Stimulated activated CD8-positive, alpha-beta memory T cell treated with anti-CD3 and anti-CD28 coated beads, Interleukin-12 subunit alpha, Interleukin-12 subunit beta, amount 100 ng/mL, for 1 hour (primary cell): ENCODE data around the gene SLC5A2.
"Not testable (repeated sequence)": the region's sequence is repeated elsewhere in the genome, so short reads cannot be mapped to it uniquely, and the experiment has no call there.

ENCODE experiments used
- DNase-seq: peaks from one replicate; pipeline ENCODE4 v3.0.0-alpha.2; 2020; ENCODE audit warnings: low read depth

Gene SLC5A2

GRCh38 chr16:31529108-31529936 lies 46.4 kb downstream of the SLC5A2 start:
- DNase-seq, result no peak

- DNase-seq, result no peak
These were observed 47.0 kb downstream of the SLC5A2 start for GRCh38 chr16:31529937-31530312.

GRCh38 chr16:31530405-31530804 lies 47.5 kb downstream of the SLC5A2 start:
- no peak for DNase-seq

- no peak for DNase-seq
These were observed 48.2 kb downstream of the SLC5A2 start for GRCh38 chr16:31531096-31531495.

DNA sequence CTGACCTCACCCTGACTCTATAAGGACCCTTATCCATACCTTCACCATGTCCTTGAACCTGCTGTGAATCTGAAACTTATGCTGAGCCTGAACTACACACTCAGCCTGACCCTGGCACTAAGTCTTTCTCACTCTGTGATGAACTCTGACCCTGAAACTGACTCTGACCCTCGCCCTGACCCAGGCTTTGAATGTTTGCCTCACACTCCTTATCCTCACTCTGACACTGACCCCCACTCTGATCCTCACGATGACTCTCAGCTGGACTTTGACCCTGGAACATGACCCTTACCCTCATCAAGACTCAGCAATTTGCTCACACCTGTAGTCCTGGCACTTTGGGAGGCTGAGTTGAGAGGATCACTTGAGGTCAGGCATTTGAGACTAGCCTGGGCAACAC lies 49.2 kb downstream of the SLC5A2 start:
- DNase-seq, result no peak

DNA sequence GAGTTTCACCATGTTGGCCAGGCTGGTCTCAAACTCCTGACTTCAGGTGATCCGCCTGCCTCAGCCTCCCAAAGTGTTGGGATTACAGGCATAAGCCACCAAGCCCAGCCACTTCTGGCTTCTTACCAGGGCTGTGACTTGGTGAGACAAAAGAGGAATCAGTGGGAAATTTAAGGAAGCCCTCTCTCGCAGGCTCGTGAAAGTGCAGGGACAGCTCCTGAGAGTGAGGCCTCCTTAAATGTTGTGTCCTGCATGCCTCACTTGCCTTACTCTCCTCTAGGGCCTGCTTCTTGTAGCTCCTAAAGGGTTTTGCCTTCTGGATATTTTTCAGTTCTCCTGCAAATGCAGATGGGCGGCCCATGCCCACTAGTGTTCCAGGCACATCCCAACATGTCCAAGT lies 50.0 kb downstream of the SLC5A2 start:
- DNase-seq, result no peak

DNA sequence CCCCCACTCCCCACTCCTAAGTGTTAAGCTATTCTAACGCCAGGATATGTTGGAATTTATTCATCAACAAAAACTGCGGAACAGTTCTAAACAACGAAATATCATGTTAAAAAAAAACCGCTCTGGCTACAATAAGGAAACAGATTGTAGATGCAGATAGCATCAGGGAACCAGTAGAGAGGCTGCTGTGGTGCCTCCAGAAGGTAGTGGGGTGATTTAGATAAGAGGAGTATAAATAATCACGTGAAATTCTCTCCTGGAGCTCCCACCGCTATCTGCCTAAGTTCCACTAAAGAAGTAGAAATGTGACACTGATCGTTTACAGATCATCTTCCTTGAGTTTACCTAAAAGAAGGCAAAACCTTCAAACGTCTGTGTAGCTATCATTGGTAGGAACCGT lies 52.8 kb downstream of the SLC5A2 start:
- DNase-seq, result no peak

GRCh38 chr16:31536804-31537361 lies 54.0 kb downstream of the SLC5A2 start:
- DNase-seq, result no peak

DNA sequence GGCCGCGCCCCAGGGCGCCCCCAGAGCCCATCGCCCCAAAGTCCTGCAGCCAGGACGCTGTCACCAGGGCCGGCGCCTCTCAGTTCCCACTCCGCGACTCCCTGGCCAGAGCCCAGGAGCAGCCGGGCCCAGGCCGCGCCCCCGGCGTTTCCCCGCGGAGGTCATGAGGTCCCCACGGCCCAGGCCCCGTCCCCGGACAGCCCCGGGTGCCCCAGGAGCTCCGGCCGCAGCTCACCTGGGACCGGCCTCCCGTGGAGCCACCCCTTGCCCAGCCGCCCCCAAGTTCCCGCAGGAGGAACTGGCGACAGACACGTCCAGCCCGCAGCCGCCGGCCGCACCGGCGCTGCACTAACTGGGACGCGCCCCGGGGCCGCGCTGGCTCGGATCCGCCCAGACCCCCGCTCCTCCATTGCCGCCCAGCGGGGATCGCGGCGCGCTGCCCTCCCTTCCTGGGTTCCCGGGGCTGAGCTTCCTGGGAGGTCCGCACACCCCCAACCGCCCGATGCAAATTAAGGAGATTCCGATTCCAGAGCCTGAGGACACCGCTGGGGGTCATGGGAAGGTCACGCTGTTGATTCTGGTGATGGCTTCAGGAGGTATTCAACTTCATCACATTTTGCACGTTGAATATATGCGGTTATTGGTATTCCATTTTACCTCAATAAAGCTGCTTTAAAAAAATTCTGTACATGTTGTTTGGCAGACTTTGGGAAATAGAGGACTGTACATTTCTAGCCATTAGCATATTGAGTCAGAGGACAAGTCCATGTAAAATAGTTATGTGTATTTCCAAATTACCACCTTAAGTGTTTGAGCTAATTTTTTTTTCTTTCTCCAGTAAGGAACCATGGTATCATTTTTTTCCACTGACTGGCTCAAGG lies 54.7 kb downstream of the SLC5A2 start:
- no peak for DNase-seq

- not testable (repeated sequence) for DNase-seq
These were observed 55.3 kb downstream of the SLC5A2 start for GRCh38 chr16:31538243-31538598.

- not testable (repeated sequence) for DNase-seq
These were observed 56.8 kb downstream of the SLC5A2 start for GRCh38 chr16:31539762-31540161.
